Sigmoid colon (tissue), 7 donors: ENCODE measurements around the gene B4GALT2. TPM values are rescaled to one million over a fixed set of nuclear protein-coding genes. Genes with fewer than 3 reads are reported as not detected.

ENCODE experiments used
- DNase-seq: peaks from one replicate; pipeline ENCODE4 v3.0.0-alpha.2; 2019
- H3K27ac ChIP-seq, 4 donors: fragments of 200-600 bp; sonication (generic); one replicate each; pipeline ENCODE4 v1.5.1; 2016 to 2019; ENCODE audit warnings: mild to moderate bottlenecking in 1 of 4
- H3K27me3 ChIP-seq, 3 donors: fragments of 200-600 bp; sonication (generic); one replicate each; pipeline ENCODE4 v1.5.1; 2019; ENCODE audit warnings: mild to moderate bottlenecking in 1 of 3
- H3K36me3 ChIP-seq, 4 donors: fragments of 200-600 bp; sonication (generic); one replicate each; pipeline ENCODE4 v1.5.1; 2016 to 2019
- H3K4me1 ChIP-seq, 4 donors: fragments of 200-600 bp; sonication (generic); one replicate each; pipeline ENCODE4 v1.5.1; 2017 to 2019
- H3K4me3 ChIP-seq, 4 donors: fragments of 200-600 bp; sonication (generic); one replicate each; pipeline ENCODE4 v1.5.1; 2017 to 2019; ENCODE audit warnings: mild to moderate bottlenecking in 2 of 4, moderate library complexity in 1 of 4
- H3K9me3 ChIP-seq, 4 donors: fragments of 200-600 bp in 3 of 4; sonication (generic) in 3 of 4; one replicate each; pipeline versions ENCODE4 v1.5.1 to v1.6.1; 2013 to 2019
- CTCF ChIP-seq, 4 experiments: fragments of 450-650 bp in 3 of 4; fragments of 200-600 bp in 1 of 4; IDR thresholded peaks; one replicate each; pipeline ENCODE4 v1.5.1; 2016 to 2019; ENCODE audit warnings: antibody characterized with exemption in 4 of 4, mild to moderate bottlenecking in 3 of 4, moderate library complexity in 2 of 4
- EP300 ChIP-seq, 4 donors: sonication (generic); formaldehyde crosslinking; IDR thresholded peaks; one replicate each; pipeline ENCODE4 v1.6.1; 2017; ENCODE audit warnings: antibody characterized with exemption in 4 of 4
- POLR2A ChIP-seq, 2 donors: fragments of 450-650 bp; IDR thresholded peaks; one replicate each; pipeline ENCODE4 v1.6.1; 2016; ENCODE audit warnings: antibody characterized with exemption in 2 of 2, mild to moderate bottlenecking in 2 of 2, moderate library complexity in 2 of 2
- POLR2AphosphoS5 ChIP-seq, 4 donors: sonication (generic); formaldehyde crosslinking; IDR thresholded peaks; one replicate each; pipeline ENCODE4 v1.6.1; 2017; ENCODE audit warnings: antibody characterized with exemption in 4 of 4
- WGBS, 2 donors: extraction: QIAGEN DNeasy Blood & Tissue Kit; methylation state at CpG; one replicate each; pipeline ENCODE4 v1.1.7; 2013; 5-methylcytosine and 5-hydroxymethylcytosine counted together
- intact Hi-C: fragments of 100-400 bp; cut with DNase I; formaldehyde crosslinking; loops from one replicate; pipeline ENCODE4 v1.15.1; 2023
- polyA plus RNA-seq, 3 donors: library from polyadenylated mRNA; stranded (reverse); fragments of 200-250 nt; gene quantifications; one replicate each; pipeline ENCODE4 v1.2.3, GENCODE V29; 2013
- total RNA-seq, 4 donors: library from RNA; depleted of rRNA; stranded (reverse); fragments of >200 nt; gene quantifications; one replicate each; pipeline ENCODE4 v1.1.0, GENCODE V29; 2016
- donor health status: healthy with polysubstance abuse.
- donor health status: Bipolar disorder and iron deficiency.
- donor health status: healthy.

The B4GALT2 gene
- total and polyA plus RNA-seq, 7 donors = 14.8 to 55.9 (median 32.0) TPM

GRCh38 chr1:43938892-43939587 is 40.0 kb upstream of the B4GALT2 start:
- no peak overlapping the region for H3K27ac ChIP-seq
- DNase-seq = peak; percentile 46
- no peak for TF ChIP-seq POLR2A (IDR thresholded peaks at IDR 0.05)
- TF ChIP-seq EP300 (IDR thresholded peaks at IDR 0.05) = no peak
- no peak for TF ChIP-seq CTCF (IDR thresholded peaks at IDR 0.05)
- no peak for TF ChIP-seq POLR2AphosphoS5 (IDR thresholded peaks at IDR 0.05)
- WGBS, 2 donors = 87 to 89% methylated on average over 3 of the region's 3 CpGs
- H3K27me3 ChIP-seq = peaks cover 0 to 5% (median 0%) of the 10 kb centered on the region in 3 donors
- no peaks in the 10 kb centered on the region for H3K36me3 ChIP-seq
- intact Hi-C loops = no loop called here
- peaks cover 0 to 27% (median 22%) of the 10 kb centered on the region in 4 donors for H3K4me1 ChIP-seq
- H3K9me3 ChIP-seq = no peaks in the 10 kb centered on the region
- no peak overlapping the region for H3K4me3 ChIP-seq

GRCh38 chr1:43942411-43942810 is 36.6 kb upstream of the B4GALT2 start:
- intact Hi-C loops = no loop called here
- 92 to 96% methylated on average over 3 of the region's 3 CpGs for WGBS, 2 donors
- Histone ChIP-seq H3K4me1 (peaks cover 0 to 21% (median 16%) of the 10 kb centered on the region in 4 donors), H3K27me3 (no peaks in the 10 kb centered on the region), H3K4me3 (no peak overlapping the region), H3K9me3 (no peaks in the 10 kb centered on the region), H3K27ac (no peak overlapping the region), H3K36me3 (no peaks in the 10 kb centered on the region)
- no peak for DNase-seq
- TF ChIP-seq POLR2AphosphoS5 (IDR thresholded peaks at IDR 0.05) (no peak), CTCF (IDR thresholded peaks at IDR 0.05) (no peak), POLR2A (IDR thresholded peaks at IDR 0.05) (no peak), EP300 (IDR thresholded peaks at IDR 0.05) (no peak)

GRCh38 chr1:43944860-43945259 is 34.1 kb upstream of the B4GALT2 start:
- TF ChIP-seq EP300 (IDR thresholded peaks at IDR 0.05) (no peak), POLR2AphosphoS5 (IDR thresholded peaks at IDR 0.05) (no peak), POLR2A (IDR thresholded peaks at IDR 0.05) (no peak), CTCF (IDR thresholded peaks at IDR 0.05) (no peak)
- H3K9me3 ChIP-seq = no peaks in the 10 kb centered on the region
- peaks cover 0 to 6% (median 3%) of the 10 kb centered on the region in 4 donors for H3K36me3 ChIP-seq
- H3K27me3 ChIP-seq = no peaks in the 10 kb centered on the region
- WGBS, 2 donors = 96 to 98% methylated on average over 1 of the region's 1 CpG
- H3K27ac ChIP-seq = no peak overlapping the region
- H3K4me1 ChIP-seq = peaks cover 0 to 43% (median 37%) of the 10 kb centered on the region in 4 donors
- no peak for DNase-seq
- intact Hi-C loops = loop anchor here (5.0 kb wide), 2 partner anchors 47 to 413 kb away; partner anchors contain the start of genes CCDC24 and PTPRF
- no peak overlapping the region for H3K4me3 ChIP-seq

- peaks cover 0 to 11% (median 5%) of the 10 kb centered on the region in 4 donors for H3K36me3 ChIP-seq
- DNase-seq = no peak
- peaks cover 0 to 45% (median 37%) of the 10 kb centered on the region in 4 donors for H3K4me1 ChIP-seq
- no peaks in the 10 kb centered on the region for H3K9me3 ChIP-seq
- peak overlapping the region; percentile 90 to 96 (median 93) for H3K27ac ChIP-seq
- intact Hi-C loops = loop anchor here (1.0 to 5.0 kb wide), 3 partner anchors 25 to 413 kb away; partner anchors contain the start of genes CCDC24, DPH2 and PTPRF
- peak overlapping the region; percentile 53 to 78 (median 72) for H3K4me3 ChIP-seq
- 1 to 9% methylated on average over 3 of the region's 3 CpGs for WGBS, 2 donors
- H3K27me3 ChIP-seq = no peaks in the 10 kb centered on the region
- no peak for TF ChIP-seq EP300 (IDR thresholded peaks at IDR 0.05)
- no peak for TF ChIP-seq POLR2A (IDR thresholded peaks at IDR 0.05)
- no peak for TF ChIP-seq CTCF (IDR thresholded peaks at IDR 0.05)
- no peak for TF ChIP-seq POLR2AphosphoS5 (IDR thresholded peaks at IDR 0.05)
These were observed 33.3 kb upstream of the B4GALT2 start for GRCh38 chr1:43945674-43946235.
